SIG-M5 (cell line): ENCODE measurements around the gene STYK1.
"Not testable (repeated sequence)": the region's sequence is repeated elsewhere in the genome, so short reads cannot be mapped to it uniquely, and the experiment has no call there.

Experiments used
- DNase-seq: peaks from one replicate; lab custom pipeline; 2025; lab: John Stamatoyannopoulos, UW

The STYK1 gene

DNA sequence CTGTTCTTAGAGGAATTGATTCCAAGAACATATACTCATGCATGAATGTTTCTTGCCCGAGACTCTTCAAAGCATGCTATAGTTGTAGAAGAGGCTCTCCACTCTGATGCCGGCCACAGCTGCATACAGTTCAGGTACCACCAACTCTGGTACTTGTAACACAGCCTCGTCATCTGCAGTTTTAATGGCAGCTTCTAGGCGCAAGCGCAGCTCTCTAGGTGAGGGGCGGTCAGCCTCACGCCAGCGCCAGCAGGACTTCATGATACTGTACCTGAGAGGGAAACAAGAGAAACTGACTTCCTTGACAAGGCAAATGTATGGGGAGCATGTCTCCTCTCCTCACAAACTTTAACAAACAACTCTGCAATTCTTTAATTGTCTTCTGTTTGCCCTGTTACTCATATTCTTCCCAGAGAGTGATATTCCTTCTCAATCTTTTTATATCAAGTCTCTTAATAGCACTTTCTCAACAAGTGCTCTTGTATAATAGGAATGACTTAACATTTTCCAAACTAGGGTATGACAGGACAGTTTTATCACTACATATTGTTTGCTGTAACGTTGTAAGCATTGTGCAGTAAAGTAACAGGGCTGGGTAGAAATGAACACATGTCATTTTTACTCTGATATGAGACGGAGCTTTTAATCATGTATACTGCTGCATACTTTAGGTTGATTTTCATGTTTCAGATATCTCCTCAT lies 53.6 kb downstream of the STYK1 start:
- no peak for DNase-seq

DNA sequence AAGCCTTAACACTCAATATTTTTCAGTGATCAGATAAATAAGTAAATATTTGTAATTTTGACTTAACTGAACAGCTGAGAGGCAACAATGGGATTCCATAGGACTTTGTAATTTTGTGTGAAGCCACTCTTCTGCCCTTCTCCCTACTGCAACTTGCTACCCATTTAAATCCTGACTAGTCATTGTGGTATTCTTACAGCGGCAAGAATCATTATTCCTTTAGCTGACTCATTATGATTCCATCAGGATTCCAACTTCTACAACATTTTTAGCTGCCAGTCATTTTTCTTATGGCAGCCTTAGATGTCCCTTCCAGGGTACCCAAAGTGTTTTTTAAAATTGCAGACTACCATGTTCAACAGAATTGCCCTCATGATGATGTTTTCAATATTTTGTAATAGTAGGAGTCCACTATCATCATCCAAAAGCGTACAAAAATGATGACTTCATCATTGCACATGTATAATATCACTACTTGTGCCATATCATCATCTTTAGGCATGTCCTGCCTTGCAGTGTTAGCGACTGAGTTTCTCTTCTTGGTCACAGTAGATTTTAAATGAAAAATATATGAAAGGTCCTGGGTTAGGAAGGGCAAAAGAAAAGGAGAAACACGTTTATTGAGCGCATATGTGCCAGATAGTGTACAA lies 55.4 kb downstream of the STYK1 start:
- no peak for DNase-seq

DNA sequence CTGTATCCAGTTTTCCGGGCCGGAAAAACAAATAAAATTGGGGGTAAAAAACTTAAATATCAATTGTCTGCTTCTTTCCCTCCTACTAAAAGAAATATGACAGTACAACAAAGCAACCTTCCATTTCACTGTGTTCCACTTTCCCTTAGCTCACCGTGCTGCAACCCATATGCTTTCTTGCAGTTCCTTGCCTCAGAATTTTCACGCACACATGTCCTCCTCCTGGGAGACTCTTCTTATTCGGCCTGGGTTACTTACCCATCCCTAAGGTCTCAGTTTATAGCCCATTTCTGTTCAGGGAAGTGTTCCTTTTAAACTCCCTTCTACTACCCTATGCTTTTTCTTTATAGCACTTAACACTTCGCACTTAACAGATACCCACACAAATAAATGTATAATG lies 56.0 kb downstream of the STYK1 start:
- no peak for DNase-seq

DNA sequence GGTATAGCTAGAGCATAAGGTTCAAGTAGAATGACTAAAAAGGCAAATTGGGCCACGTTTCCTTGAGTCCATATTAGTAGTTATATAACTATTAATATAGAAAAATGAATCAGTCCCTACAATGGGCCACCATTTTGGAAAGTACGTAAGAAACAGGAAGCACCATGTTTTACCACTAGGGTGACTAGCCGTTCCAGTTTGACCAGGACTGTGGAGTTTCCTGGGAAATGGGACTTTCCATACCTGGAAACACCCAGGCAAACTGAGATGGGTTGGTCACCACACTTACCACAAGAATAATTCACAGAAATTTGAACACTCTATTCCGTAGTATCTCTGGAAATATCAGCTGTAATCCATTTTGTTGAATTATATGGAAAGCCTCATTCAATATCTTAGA lies 58.3 kb downstream of the STYK1 start:
- DNase-seq: no peak

DNA sequence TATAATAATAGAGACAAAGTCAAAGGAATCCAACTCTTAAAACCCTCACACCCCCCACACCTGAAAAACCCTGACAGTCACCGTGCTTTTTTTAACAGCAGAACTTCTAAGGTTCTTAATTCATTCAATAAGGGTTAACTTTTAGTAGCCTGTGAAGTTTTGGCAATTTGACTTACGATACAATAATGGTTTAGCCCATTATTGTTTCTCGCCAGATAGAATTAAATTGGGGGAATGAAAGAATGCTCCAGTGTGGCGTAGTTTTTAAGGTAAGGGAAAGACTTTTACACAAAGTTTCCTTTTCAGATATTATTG lies 59.8 kb downstream of the STYK1 start:
- no peak for DNase-seq

DNA sequence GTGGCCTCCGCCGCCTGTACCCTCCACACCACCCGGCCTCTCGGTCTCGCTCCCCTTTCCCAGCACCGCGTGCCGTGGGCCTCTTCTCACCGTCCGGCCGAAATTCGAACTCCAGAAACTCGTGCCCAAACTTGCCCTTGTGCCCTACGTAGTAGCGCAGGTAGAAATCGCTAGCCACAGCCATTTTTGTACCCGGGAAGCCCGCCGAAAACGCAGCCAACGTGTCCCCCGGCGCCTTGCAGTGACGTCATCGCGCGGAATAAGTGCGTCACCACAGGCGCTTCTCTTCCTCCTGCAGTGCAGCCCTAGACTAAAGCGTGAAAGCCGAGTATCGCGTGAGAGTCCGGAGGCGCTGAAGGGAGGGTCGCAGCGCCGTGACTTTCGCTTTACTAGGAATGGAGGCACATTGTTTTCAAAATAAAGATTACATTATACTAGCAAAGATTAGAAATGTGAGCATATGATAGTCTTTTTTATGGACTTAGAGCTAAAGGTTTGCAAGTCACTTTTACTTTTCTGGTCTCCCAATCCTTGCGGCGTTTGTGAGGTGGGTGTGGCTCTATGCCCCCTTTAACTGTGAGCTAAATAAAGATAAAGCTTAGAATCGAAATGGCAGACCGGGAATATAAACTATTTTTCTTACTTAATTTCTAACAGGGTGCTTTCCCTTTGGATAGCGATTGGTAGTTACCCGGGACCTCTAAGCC lies 60.4 kb downstream of the STYK1 start, which contains the start of gene MAGOHB:
TSS of gene MAGOHB (minus strand) at position 261 of the 707 bp plus-strand sequence. CDS start at position 184, 77 bp downstream.
- peak; percentile 56 for DNase-seq

DNA sequence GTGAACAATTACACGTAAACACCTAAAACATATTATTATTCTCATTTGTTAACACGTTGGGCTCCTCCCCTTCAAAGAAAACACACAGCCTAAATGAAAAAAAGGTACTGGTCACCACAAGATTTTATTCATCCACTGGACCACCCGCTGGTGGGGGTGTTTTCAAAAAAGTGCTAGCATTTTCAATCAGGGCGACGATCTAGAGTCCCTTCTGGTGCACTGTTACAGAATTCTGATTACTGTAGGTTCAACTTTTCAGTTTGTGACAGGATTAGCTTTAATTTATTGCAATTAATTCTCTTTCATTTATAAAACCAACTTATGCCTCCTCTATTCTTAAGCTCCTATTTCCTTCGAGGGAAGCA lies 60.9 kb downstream of the STYK1 start:
- DNase-seq: no peak

DNA sequence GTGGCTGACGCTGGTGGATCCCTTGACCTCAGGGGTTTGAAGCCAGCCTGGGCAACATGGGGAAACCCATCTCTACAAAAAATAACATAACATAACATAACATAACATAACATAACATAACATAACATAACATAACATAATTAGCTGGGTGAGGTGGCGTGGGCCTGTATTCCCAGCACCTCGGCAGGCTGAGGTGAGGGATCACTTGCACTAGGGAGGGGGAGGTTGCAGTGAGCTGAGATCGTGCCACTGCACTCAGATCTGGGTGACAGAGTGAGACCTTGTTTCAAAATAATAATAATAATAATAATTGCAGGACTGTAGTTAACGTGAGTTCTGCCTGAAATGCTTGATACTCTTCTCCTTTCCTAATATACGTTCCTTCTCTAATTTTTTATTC lies 61.7 kb downstream of the STYK1 start:
- DNase-seq: no peak

DNA sequence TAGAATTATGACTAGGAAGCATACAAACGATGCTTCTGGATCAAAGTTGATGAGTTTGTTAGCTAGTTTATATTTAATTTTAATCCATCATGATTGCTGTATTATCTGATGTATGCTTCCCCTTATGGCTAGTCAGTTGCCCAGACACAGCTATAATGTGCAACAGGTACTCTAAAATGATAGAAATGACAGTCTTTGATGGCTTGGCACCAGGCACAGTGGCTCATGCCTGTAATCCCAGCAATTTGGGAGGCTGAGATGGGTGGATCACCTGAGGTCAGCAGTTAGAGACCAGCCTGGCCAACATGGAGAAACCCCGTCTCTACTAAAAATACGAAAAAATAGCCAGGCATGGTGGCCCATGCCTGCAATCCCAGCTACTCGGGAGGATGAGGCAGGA lies 62.6 kb downstream of the STYK1 start:
- DNase-seq: not testable (repeated sequence)

DNA sequence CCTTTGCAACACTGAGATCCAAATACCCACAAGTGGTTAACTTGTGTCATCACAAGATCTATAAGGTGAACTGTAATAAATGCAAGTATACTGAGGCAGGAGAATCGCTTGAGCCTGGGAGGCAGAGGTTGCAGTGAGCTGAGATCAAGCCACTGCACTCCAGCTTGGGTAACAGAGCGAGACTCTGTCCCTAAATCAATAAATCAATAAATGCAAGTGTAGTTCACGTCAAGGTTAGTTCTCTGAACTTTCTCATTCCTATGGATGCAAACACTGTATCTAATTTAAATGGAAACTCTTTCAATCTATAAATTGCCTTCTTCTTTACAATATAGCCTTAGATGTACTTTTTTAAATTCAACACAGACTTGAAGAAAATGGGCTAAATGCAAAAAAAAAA lies 63.7 kb downstream of the STYK1 start:
- DNase-seq: no peak

DNA sequence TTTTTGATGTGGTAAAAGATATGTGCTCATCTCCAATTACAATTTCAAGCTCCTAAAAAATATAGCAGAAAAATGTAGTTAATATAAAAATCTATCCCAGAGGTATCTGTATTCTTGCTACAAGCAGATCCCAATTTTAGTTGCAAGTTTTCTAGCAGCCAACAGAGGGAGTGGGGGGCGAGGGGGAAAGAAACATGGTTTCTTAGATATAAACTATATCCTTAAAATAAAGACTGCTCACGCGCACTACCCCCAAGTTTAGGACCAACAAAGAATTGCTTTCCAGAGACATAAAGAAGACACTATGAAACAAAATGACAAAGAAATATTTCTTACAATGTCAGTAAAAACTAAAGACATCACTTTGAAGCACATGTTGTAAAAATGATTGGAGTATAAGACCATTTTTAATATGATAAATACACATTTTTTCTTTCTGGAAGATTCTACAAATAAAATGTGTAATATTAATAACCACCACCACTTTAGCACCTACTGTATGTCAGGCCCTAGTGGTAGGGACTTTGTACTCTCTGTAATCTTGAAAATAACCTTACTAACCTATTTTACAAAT lies 65.9 kb downstream of the STYK1 start:
- no peak for DNase-seq

DNA sequence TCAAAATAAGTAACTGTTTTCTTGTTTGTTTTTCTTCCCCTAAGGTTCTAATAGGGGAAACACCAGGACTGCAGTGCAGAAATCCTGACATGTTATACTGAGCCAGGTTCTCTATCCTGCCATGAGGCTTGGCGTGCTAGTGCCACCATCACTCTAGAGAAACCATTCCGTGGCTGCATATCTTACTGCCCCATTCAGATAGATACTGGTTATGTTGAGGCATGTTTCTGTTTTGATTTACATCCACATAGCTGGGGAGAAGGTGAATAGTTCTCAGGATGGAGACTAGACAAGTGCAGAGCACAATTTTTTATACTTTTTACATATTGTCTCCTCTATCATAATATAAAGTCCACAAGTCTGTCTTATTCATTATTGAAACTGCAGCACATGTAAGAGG lies 72.0 kb downstream of the STYK1 start:
- no peak for DNase-seq

DNA sequence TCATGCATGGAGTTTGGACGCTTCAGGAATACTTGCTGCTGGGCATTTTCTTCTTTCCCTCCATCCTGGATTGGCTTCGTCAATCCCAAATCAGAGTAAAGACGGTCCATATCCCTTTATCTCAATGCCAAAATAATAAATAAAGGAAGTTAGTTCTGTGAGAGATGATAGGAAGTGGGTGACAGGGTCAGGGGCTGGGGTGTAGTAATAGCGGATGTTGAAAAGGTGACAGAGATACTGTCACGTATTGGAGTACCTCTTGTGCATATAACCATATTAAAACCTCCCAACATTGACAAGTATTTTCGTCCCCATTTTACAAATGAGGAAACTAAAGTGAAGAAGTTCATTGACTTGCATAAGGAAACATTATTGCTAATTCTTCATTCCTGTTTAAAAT lies 72.9 kb downstream of the STYK1 start:
- no peak for DNase-seq

DNA sequence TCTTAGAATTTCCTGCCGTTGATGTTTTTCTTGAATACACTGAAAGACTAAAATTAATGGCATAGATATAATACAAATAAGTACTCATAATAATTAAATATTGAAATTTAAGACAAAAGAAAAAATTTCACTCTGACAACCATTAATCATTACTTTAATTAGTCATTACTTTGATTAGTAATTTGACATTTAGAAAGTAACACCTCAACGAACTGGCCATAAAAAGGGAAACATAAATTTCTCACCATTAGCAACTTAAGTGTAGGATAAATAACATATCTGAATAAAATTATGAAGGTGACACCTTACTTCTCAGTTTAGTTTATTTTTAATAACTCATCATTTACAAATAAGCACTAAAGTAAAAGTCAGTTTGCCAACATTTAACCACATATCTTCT lies 78.0 kb downstream of the STYK1 start:
- no peak for DNase-seq

DNA sequence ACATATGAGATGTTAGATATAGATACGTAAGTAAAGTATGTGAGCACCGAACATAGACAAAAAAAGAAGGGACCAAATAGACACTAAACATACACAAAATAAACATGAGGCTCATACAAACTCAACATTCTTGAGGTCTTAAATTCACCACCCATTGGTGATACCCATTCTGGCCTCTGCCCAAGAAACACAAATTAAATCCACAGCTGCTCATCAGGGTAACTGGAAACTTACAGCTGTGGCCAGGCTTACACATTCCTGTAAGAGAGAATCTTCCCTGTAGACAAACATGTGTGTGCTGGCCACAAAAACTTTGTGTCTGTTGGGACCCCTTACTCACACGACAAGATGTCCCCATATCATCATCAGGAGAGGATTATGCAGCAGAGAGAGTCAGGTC lies 82.9 kb downstream of the STYK1 start:
- no peak for DNase-seq

DNA sequence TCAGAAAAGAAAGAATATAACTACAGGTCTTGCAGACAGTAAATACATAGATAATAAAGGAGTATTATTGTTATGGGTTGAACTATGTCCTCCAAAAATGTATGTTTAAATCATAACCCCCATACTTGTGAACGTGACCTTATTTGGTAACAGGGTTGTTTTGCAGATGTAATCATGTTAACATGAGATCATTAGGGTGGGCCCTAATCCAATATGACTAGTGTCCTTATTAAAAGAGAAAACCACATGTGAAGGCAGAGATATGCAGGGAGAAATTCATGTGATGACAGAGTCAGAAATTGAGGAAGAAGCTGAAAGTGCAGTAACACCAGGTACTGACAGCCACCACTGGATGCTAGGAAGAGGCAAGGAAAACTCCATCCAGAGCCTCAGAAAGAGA lies 89.4 kb downstream of the STYK1 start:
- DNase-seq: no peak

DNA sequence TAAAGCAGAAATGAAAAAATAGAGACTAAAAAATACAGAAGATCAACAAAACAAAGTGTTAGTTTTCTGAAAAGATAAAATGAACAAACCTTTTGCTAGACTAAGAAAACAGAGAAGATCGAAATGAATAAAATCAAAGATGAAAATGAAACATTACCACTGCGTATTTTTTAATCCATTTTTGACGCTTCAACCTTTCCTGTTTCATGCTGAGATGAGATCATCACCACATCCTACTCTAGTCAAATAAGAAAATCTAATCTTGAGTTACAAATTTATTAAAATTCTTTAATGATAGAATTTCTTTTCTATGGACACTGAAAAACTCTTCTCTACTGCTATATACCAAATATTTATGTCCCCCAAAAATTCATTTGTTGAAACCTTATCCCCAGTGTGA lies 91.1 kb downstream of the STYK1 start:
- DNase-seq: no peak

DNA sequence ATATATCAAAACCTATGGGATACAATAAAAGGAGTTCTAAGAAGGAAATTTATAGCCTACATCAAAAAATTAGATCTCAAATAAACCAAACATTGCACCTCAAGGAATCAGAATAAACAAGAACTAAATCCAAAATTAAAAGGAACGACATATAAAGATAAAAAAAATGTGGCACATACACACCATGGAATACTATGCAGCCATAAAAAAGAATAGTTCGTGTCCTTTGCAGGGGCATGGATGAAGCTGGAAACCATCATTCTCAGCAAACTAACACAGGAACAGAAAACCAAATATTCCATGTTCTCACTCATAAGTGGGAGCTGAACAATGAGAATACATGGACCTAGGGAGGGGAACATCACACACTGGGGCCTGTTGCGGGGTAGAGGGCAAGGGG lies 91.7 kb downstream of the STYK1 start:
- not testable (repeated sequence) for DNase-seq

DNA sequence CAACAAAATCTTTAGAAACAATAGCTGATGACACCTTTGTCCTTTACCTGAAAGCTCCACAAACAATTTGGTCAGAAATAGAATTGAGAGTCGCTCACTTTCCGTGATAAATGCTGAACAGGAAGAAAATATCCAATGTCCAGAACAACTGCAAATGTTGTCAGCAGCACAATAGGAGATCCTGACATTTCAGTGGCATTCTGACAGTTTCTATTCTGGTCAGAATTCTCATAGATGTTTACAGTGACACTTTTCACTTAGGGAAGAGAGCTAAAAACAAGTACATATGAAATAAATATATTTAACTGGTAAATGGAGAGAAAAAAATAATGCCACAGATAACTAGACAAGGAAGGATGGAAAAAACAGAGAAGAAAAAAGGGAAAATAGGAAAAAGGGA lies 99.5 kb downstream of the STYK1 start:
- DNase-seq: no peak

DNA sequence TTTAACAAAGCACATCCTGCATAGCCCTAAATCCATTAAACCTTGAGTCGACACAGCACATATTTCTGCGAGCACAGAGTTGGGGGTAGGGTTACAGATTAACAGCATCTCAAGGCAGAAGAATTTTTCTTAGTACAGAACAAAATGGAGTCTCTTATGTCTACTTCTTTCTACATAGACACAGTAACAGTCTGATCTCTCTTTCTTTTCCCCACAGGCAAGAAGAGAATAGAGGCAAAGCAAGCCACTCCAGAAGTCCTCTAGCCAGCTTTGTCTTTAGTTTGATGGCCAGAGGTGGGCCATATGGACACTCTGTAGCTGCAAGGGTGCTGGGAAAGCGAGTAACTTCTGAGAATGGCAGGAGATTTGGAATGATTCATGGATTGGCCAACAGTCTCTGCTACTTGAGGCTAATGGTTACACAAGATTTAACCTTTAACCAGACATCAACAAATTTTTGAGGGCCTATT lies 101.8 kb downstream of the STYK1 start:
- not testable (repeated sequence) for DNase-seq

DNA sequence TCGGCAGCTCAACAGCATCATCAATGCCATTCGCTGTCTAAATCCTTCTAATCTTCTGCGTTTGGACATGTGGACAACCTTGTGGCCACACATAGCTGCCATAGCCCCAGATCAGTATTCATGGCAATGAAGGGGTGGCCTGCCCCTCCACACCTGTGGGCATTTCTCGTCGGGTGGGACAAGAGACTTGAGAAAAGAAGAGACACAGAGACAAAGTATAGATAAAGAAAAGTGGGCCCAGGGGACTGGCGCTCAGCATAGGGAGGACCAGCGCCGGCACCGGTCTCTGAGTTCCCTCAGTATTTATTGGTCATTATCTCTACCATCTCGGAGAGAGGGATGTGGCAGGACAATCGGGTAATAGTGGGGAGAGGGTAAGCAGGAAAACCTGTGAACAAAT lies 102.7 kb downstream of the STYK1 start:
- DNase-seq: no peak
